ENCODE measurements around the gene FAM90A26. TPM values are rescaled to one million over a fixed set of nuclear protein-coding genes. Genes with fewer than 3 reads are reported as not detected.

Gene FAM90A26
- not detected in 2 replicates for total RNA-seq

GRCh38 chr4:9169791-9170459 lies at the start of gene FAM90A26:
Gene FAM90A26, plus strand, starts transcription at chr4:9170409. Its CDS starts 2,764 bp downstream, at chr4:9173173.

GRCh38 chr4:9210357-9210756 lies 40.1 kb downstream of the FAM90A26 start, which contains the start of gene USP17L10:
Gene USP17L10, plus strand, starts transcription at chr4:9210657. Its CDS starts 0 bp downstream, at chr4:9210657.

GRCh38 chr4:9215105-9215504 lies 44.9 kb downstream of the FAM90A26 start, which contains the start of gene USP17L11:
Gene USP17L11, plus strand, starts transcription at chr4:9215405. Its CDS starts 0 bp downstream, at chr4:9215405.

GRCh38 chr4:9219852-9220251 lies 49.6 kb downstream of the FAM90A26 start, which contains the start of gene USP17L12:
Gene USP17L12, plus strand, starts transcription at chr4:9220152. Its CDS starts 0 bp downstream, at chr4:9220152.

GRCh38 chr4:9224596-9224995 lies 54.4 kb downstream of the FAM90A26 start, which contains the start of gene USP17L13:
Gene USP17L13, plus strand, starts transcription at chr4:9224896. Its CDS starts 0 bp downstream, at chr4:9224896.

Other genes with a start within 250 kb of the FAM90A26 start
- gene USP17L10, start 40.2 kb downstream of the FAM90A26 start, total RNA-seq: not detected in 2 replicates
- gene USP17L11, start 45.0 kb downstream of the FAM90A26 start, total RNA-seq: not detected in 2 replicates
- gene USP17L12, start 49.7 kb downstream of the FAM90A26 start, total RNA-seq: not detected in 2 replicates
- not detected in 2 replicates for gene USP17L13, start 54.5 kb downstream of the FAM90A26 start, total RNA-seq
- not detected in 2 replicates for gene USP17L15, start 64.0 kb downstream of the FAM90A26 start, total RNA-seq
- gene USP17L17, start 73.5 kb downstream of the FAM90A26 start, total RNA-seq: not detected in 2 replicates
- gene USP17L18, start 78.2 kb downstream of the FAM90A26 start, total RNA-seq: not detected in 2 replicates
- not detected in 2 replicates for gene USP17L19, start 83.0 kb downstream of the FAM90A26 start, total RNA-seq
- not detected in 2 replicates for gene USP17L20, start 87.7 kb downstream of the FAM90A26 start, total RNA-seq
- not detected in 2 replicates for gene USP17L21, start 92.5 kb downstream of the FAM90A26 start, total RNA-seq
- not detected in 2 replicates for gene USP17L22, start 97.2 kb downstream of the FAM90A26 start, total RNA-seq
- not detected in 2 replicates for gene USP17L24, start 154.8 kb downstream of the FAM90A26 start, total RNA-seq
- not detected in 2 replicates for gene USP17L25, start 159.5 kb downstream of the FAM90A26 start, total RNA-seq
- gene USP17L26, start 164.2 kb downstream of the FAM90A26 start, total RNA-seq: not detected in 2 replicates
- not detected in 2 replicates for gene USP17L5, start 169.0 kb downstream of the FAM90A26 start, total RNA-seq
- not detected in 2 replicates for gene USP17L27, start 173.7 kb downstream of the FAM90A26 start, total RNA-seq
- gene USP17L28, start 178.5 kb downstream of the FAM90A26 start, total RNA-seq: not detected in 2 replicates
- gene USP17L29, start 183.2 kb downstream of the FAM90A26 start, total RNA-seq: not detected in 2 replicates
- gene USP17L30, start 192.7 kb downstream of the FAM90A26 start, total RNA-seq: not detected in 2 replicates

Data from cardiac ventricle fibroblast (primary cell).